Lower leg skin (tissue), 4 donors: ENCODE measurements around the gene PHACTR4. TPM values are rescaled to one million over a fixed set of nuclear protein-coding genes. Genes with fewer than 3 reads are reported as not detected.

ENCODE experiments used
- DNase-seq, 2 donors: peaks; one replicate each; pipeline ENCODE4 v3.0.0-alpha.2; 2019; ENCODE audit warnings: low spot score in 2 of 2
- H3K4me3 ChIP-seq: fragments of 200-600 bp; sonication (generic); 2 replicates; pipeline ENCODE4 v1.5.1; 2017; ENCODE audit warnings: mild to moderate bottlenecking, low read depth; ENCODE audit not compliant: poor library complexity, severe bottlenecking
- CTCF ChIP-seq, 3 donors: fragments of 450-650 bp; IDR thresholded peaks; one replicate each; pipeline ENCODE4 v1.5.1; 2016; ENCODE audit warnings: antibody characterized with exemption in 3 of 3, mild to moderate bottlenecking in 3 of 3, moderate library complexity in 2 of 3
- POLR2A ChIP-seq, 2 donors: fragments of 450-650 bp; IDR thresholded peaks; one replicate each; pipeline ENCODE4 v1.6.1; 2016 to 2017; ENCODE audit warnings: antibody characterized with exemption in 2 of 2, mild to moderate bottlenecking in 1 of 2, moderate library complexity in 1 of 2
- WGBS, 2 donors: methylation state at CpG; one replicate each; pipeline ENCODE4 v1.1.5; 2018; 5-methylcytosine and 5-hydroxymethylcytosine counted together
- intact Hi-C: fragments of 100-400 bp; cut with DNase I; formaldehyde crosslinking; loops from one replicate; pipeline ENCODE4 v1.15.0; 2023; ENCODE audit warnings: low total_unique reads
- total RNA-seq, 4 donors: library from RNA; depleted of rRNA; stranded (reverse); fragments of >200 nt; gene quantifications; one replicate each; pipeline ENCODE4 v1.1.0, GENCODE V29; 2016

The PHACTR4 gene
- total RNA-seq, 4 donors from 2014 or later, result 32.8 to 54.1 (median 51.2) TPM

- DNase-seq, result no peak
- no peak overlapping the region for H3K4me3 ChIP-seq
- intact Hi-C loops, result no loop called here
- 100% methylated on average over 1 of the region's 1 CpG for WGBS, 2 donors
- TF ChIP-seq POLR2A (IDR thresholded peaks at IDR 0.05), result no peak
- no peak for TF ChIP-seq CTCF (IDR thresholded peaks at IDR 0.05)
Measured at GRCh38 chr1:28401760-28402159, 32.2 kb downstream of the PHACTR4 start.

- intact Hi-C loops, result no loop called here
- 84 to 89% methylated on average over 1 of the region's 1 CpG for WGBS, 2 donors
- TF ChIP-seq POLR2A (IDR thresholded peaks at IDR 0.05) (no peak), CTCF (IDR thresholded peaks at IDR 0.05) (no peak)
- no peak for DNase-seq
- no peak overlapping the region for H3K4me3 ChIP-seq
Measured at GRCh38 chr1:28409090-28409489, 39.5 kb downstream of the PHACTR4 start.

- DNase-seq, result no peak
- H3K4me3 ChIP-seq, result no peak overlapping the region
- TF ChIP-seq CTCF (IDR thresholded peaks at IDR 0.05) (no peak), POLR2A (IDR thresholded peaks at IDR 0.05) (no peak)
- intact Hi-C loops, result no loop called here
- WGBS, 2 donors, result 89 to 90% methylated on average over 5 of the region's 5 CpGs
Measured at GRCh38 chr1:28411656-28412055, 42.1 kb downstream of the PHACTR4 start.

- no peak overlapping the region for H3K4me3 ChIP-seq
- TF ChIP-seq POLR2A (IDR thresholded peaks at IDR 0.05) (no peak), CTCF (IDR thresholded peaks at IDR 0.05) (no peak)
- DNase-seq, result no peak
- 74 to 80% methylated on average over 3 of the region's 3 CpGs for WGBS, 2 donors
- intact Hi-C loops, result no loop called here
Measured at GRCh38 chr1:28412731-28413130, 43.2 kb downstream of the PHACTR4 start.

- intact Hi-C loops, result no loop called here
- TF ChIP-seq CTCF (IDR thresholded peaks at IDR 0.05) (no peak), POLR2A (IDR thresholded peaks at IDR 0.05) (no peak)
- no peak overlapping the region for H3K4me3 ChIP-seq
- DNase-seq, result no peak
- 74 to 75% methylated on average over 2 of the region's 2 CpGs for WGBS, 2 donors
Measured at GRCh38 chr1:28416509-28417194, 47.1 kb downstream of the PHACTR4 start.

- no peak overlapping the region for H3K4me3 ChIP-seq
- WGBS, 2 donors, result 45 to 46% methylated on average over 3 of the region's 3 CpGs
- DNase-seq, result no peak
- intact Hi-C loops, result no loop called here
- TF ChIP-seq CTCF (IDR thresholded peaks at IDR 0.05), result no peak
- no peak for TF ChIP-seq POLR2A (IDR thresholded peaks at IDR 0.05)
Measured at GRCh38 chr1:28417441-28417922, 47.9 kb downstream of the PHACTR4 start.
